HT-29 (cell line): ENCODE data around the gene VEZT. TPM values are rescaled to one million over a fixed set of nuclear protein-coding genes. Genes with fewer than 3 reads are reported as not detected.
"Not testable (repeated sequence)": the region's sequence is repeated elsewhere in the genome, so short reads cannot be mapped to it uniquely, and the experiment has no call there.

Experiments
- DNase-seq: peaks from one replicate; pipeline ENCODE4 v3.0.0-alpha.2; 2015; ENCODE audit warnings: low spot score
- total RNA-seq: library from RNA; depleted of rRNA; stranded (reverse); fragments of >200 nt; shearing (Covaris generic); gene quantifications from 2 replicates; pipeline ENCODE4 v1.2.3, GENCODE V29; 2014

Gene VEZT
- total RNA-seq, 1 experiment from 2014 or later = 23.7 TPM

GRCh38 chr12:95224202-95225170 is 6.9 kb downstream of the VEZT start:
- no peak for DNase-seq

- no peak for DNase-seq
Measured at GRCh38 chr12:95225645-95226212, 8.1 kb downstream of the VEZT start.

GRCh38 chr12:95227818-95228356 is 10.3 kb downstream of the VEZT start:
- DNase-seq = no peak

- no peak for DNase-seq
Measured at GRCh38 chr12:95228617-95229016, 11.0 kb downstream of the VEZT start.

- DNase-seq = no peak
Measured at GRCh38 chr12:95229636-95230035, 12.0 kb downstream of the VEZT start.

GRCh38 chr12:95230313-95230712 is 12.7 kb downstream of the VEZT start:
- no peak for DNase-seq

- DNase-seq = no peak
Measured at GRCh38 chr12:95231190-95231589, 13.6 kb downstream of the VEZT start.

GRCh38 chr12:95234187-95234586 is 16.6 kb downstream of the VEZT start:
- not testable (repeated sequence) for DNase-seq

- DNase-seq = not testable (repeated sequence)
Measured at GRCh38 chr12:95235621-95236020, 18.0 kb downstream of the VEZT start.

GRCh38 chr12:95237315-95237714 is 19.7 kb downstream of the VEZT start:
- DNase-seq = no peak

- no peak for DNase-seq
Measured at GRCh38 chr12:95238150-95238549, 20.5 kb downstream of the VEZT start.

GRCh38 chr12:95239216-95239615 is 21.6 kb downstream of the VEZT start:
- no peak for DNase-seq

- not testable (repeated sequence) for DNase-seq
Measured at GRCh38 chr12:95239835-95240234, 22.2 kb downstream of the VEZT start.

- no peak for DNase-seq
Measured at GRCh38 chr12:95240556-95240955, 22.9 kb downstream of the VEZT start.

- not testable (repeated sequence) for DNase-seq
Measured at GRCh38 chr12:95241138-95241537, 23.5 kb downstream of the VEZT start.

GRCh38 chr12:95241761-95242506 is 24.3 kb downstream of the VEZT start:
- no peak for DNase-seq

GRCh38 chr12:95243497-95244183 is 26.0 kb downstream of the VEZT start:
- no peak for DNase-seq

GRCh38 chr12:95244350-95244749 is 26.7 kb downstream of the VEZT start:
- no peak for DNase-seq

- DNase-seq = no peak
Measured at GRCh38 chr12:95248095-95248494, 30.5 kb downstream of the VEZT start.

GRCh38 chr12:95248604-95249360 is 31.2 kb downstream of the VEZT start:
- no peak for DNase-seq

- no peak for DNase-seq
Measured at GRCh38 chr12:95253386-95253785, 35.8 kb downstream of the VEZT start.
